Cardiac muscle cell (in vitro differentiated cells and primary cell): ENCODE measurements around the gene REG3G. TPM values are rescaled to one million over a fixed set of nuclear protein-coding genes. Genes with fewer than 3 reads are reported as not detected.
A peak's percentile ranks its signal among the peaks of the same experiment; 100 is the strongest.

Experiments
- DNase-seq, 2 donors: peaks; one replicate each; pipeline versions ENCODE4 v3.0.0 to v3.0.0-alpha.2; 2010 to 2017; ENCODE audit warnings: low read depth in 1 of 2, low spot score in 1 of 2
- H3K27ac ChIP-seq: fragments of 200-600 bp; sonication (generic); 2 replicates; pipeline ENCODE4 v1.5.1; 2016
- H3K27me3 ChIP-seq: fragments of 200-600 bp; sonication (generic); 2 replicates; pipeline ENCODE4 v1.6.0; 2016; ENCODE audit warnings: control low read depth
- H3K36me3 ChIP-seq: fragments of 200-600 bp; sonication (generic); 2 replicates; pipeline ENCODE4 v1.5.1; 2016; ENCODE audit warnings: control low read depth
- H3K4me1 ChIP-seq: fragments of 200-600 bp; sonication (generic); 2 replicates; pipeline ENCODE4 v1.8.1; 2017; ENCODE audit warnings: low read depth, mild to moderate bottlenecking, mixed run types
- H3K4me3 ChIP-seq: fragments of 200-600 bp; sonication (generic); 2 replicates; pipeline ENCODE4 v1.5.1; 2016; ENCODE audit warnings: mild to moderate bottlenecking
- H3K9me3 ChIP-seq: fragments of 200-600 bp; sonication (generic); 2 replicates; pipeline ENCODE4 v1.5.1; 2017; ENCODE audit warnings: low read depth, mild to moderate bottlenecking, control low read depth
- CTCF ChIP-seq: IDR thresholded peaks from 2 replicates; pipeline ENCODE4 v1.5.1; 2012; ENCODE audit warnings: low read depth, mild to moderate bottlenecking, low read length
- polyA plus RNA-seq: library from polyadenylated mRNA; unstranded; fragments of >200 nt; fragmentation: Nextera tagmentation; extraction: Ambion mirVana; gene quantifications from 2 replicates; pipeline ENCODE4 v1.2.1, GENCODE V29; 2016
- total RNA-seq: library from RNA; depleted of rRNA; stranded (reverse); fragments of >200 nt; gene quantifications from 2 replicates; pipeline ENCODE4 v1.2.3, GENCODE V29; 2016

The REG3G gene
- total and polyA plus RNA-seq, 2 experiments from 2014 or later = not detected

GRCh38 chr2:79000008-79000576, 25.4 kb upstream of the REG3G start:
- no peak overlapping the region for H3K4me3 ChIP-seq
- peaks cover 14% of the 10 kb centered on the region for H3K27me3 ChIP-seq
- no peak for DNase-seq
- TF ChIP-seq CTCF = no peak
- H3K27ac ChIP-seq = no peak overlapping the region
- no peaks in the 10 kb centered on the region for H3K9me3 ChIP-seq
- H3K4me1 ChIP-seq = peaks cover 6% of the 10 kb centered on the region
- H3K36me3 ChIP-seq = no peaks in the 10 kb centered on the region

- DNase-seq = no peak
- Histone ChIP-seq H3K27me3 (peaks cover 4% of the 10 kb centered on the region), H3K27ac (no peak overlapping the region), H3K36me3 (no peaks in the 10 kb centered on the region), H3K9me3 (no peaks in the 10 kb centered on the region), H3K4me1 (peaks cover 14% of the 10 kb centered on the region), H3K4me3 (no peak overlapping the region)
- TF ChIP-seq CTCF = no peak
Observed at GRCh38 chr2:79001285-79001684, 24.2 kb upstream of the REG3G start.

- no peak for TF ChIP-seq CTCF
Observed at GRCh38 chr2:79004680-79005079, 20.8 kb upstream of the REG3G start.

GRCh38 chr2:79005216-79005615, 20.3 kb upstream of the REG3G start:
- TF ChIP-seq CTCF = no peak
- Histone ChIP-seq H3K27me3 (no peaks in the 10 kb centered on the region), H3K36me3 (no peaks in the 10 kb centered on the region), H3K4me1 (peaks cover 14% of the 10 kb centered on the region), H3K27ac (peak overlapping the region; percentile 58), H3K4me3 (no peak overlapping the region), H3K9me3 (no peaks in the 10 kb centered on the region)
- DNase-seq = peak in 1 of 2 donors; percentile 47

More at GRCh38 chr2:79004680-79005079, 20.8 kb upstream of the REG3G start:
- Histone ChIP-seq H3K9me3 (no peaks in the 10 kb centered on the region), H3K27me3 (no peaks in the 10 kb centered on the region), H3K36me3 (no peaks in the 10 kb centered on the region), H3K4me3 (no peak overlapping the region), H3K4me1 (peaks cover 14% of the 10 kb centered on the region), H3K27ac (peak overlapping the region; percentile 58)
- DNase-seq = peak in 1 of 2 donors; percentile 8

- no peak for DNase-seq
- Histone ChIP-seq H3K9me3 (no peaks in the 10 kb centered on the region), H3K4me1 (peaks cover 14% of the 10 kb centered on the region), H3K27me3 (no peaks in the 10 kb centered on the region), H3K4me3 (no peak overlapping the region), H3K27ac (no peak overlapping the region), H3K36me3 (no peaks in the 10 kb centered on the region)
- no peak for TF ChIP-seq CTCF
Observed at GRCh38 chr2:79009388-79009787, 16.1 kb upstream of the REG3G start.

GRCh38 chr2:79011496-79011895, 14.0 kb upstream of the REG3G start:
- TF ChIP-seq CTCF = no peak
- no peak overlapping the region for H3K27ac ChIP-seq
- H3K9me3 ChIP-seq = no peaks in the 10 kb centered on the region
- no peaks in the 10 kb centered on the region for H3K4me1 ChIP-seq
- no peak overlapping the region for H3K4me3 ChIP-seq
- no peaks in the 10 kb centered on the region for H3K36me3 ChIP-seq
- H3K27me3 ChIP-seq = no peaks in the 10 kb centered on the region
- no peak for DNase-seq
